ENCODE data around the gene PLPP4. TPM values are rescaled to one million over a fixed set of nuclear protein-coding genes. Genes with fewer than 3 reads are reported as not detected.

The PLPP4 gene
- total RNA-seq, 4 donors from 2014 or later, result 0.72 to 1.9 TPM; not detected in 2

DNA sequence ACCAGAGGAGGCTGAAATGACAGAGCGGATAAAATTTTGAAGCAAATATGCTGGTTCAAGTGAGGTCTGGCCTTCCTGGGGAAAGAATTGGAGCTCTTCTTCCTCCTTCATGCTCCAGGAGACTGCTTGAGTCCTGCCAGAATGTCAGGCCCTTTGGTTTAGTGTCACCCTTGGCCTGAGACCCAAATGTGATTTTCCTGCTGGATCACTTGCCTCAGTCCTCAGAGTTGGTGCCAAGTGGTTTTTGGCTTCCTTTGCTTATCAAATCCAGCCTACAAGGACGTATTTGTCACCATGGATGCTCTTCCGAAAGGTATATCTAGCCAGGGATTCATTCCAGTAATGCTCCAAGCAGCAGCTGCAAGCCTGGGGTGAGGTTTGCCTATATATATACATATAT, 118.4 kb downstream of the PLPP4 start:
- ATAC-seq (ENCODE audit: low FRiP score) (no peak), DNase-seq (ENCODE audit: low spot score) (no peak)
- TF ChIP-seq, protein P1, sequence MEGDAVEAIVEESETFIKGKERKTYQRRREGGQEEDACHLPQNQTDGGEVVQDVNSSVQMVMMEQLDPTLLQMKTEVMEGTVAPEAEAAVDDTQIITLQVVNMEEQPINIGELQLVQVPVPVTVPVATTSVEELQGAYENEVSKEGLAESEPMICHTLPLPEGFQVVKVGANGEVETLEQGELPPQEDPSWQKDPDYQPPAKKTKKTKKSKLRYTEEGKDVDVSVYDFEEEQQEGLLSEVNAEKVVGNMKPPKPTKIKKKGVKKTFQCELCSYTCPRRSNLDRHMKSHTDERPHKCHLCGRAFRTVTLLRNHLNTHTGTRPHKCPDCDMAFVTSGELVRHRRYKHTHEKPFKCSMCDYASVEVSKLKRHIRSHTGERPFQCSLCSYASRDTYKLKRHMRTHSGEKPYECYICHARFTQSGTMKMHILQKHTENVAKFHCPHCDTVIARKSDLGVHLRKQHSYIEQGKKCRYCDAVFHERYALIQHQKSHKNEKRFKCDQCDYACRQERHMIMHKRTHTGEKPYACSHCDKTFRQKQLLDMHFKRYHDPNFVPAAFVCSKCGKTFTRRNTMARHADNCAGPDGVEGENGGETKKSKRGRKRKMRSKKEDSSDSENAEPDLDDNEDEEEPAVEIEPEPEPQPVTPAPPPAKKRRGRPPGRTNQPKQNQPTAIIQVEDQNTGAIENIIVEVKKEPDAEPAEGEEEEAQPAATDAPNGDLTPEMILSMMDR (IDR thresholded peaks at IDR 0.05), result no peak

DNA sequence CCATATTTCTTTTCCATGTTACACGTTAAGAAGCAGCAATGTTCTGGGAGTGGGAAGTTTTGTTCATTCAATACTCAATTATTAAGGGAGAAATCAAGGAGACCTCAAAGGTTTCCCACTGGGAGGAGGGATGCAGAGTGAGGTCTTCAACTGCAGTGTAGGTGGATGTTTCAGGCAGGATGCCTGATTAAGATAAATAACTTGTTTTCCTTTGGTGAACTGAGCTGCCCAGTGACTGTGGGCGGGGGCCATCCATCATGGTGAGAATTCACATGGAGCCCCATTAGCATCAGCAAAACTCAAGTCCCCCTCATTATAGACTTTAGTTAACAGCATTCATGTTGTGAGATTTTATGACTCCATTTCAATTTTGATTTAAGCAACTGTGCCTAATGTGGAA, 121.1 kb downstream of the PLPP4 start:
- TF ChIP-seq, protein P1 (IDR thresholded peaks at IDR 0.05), result no peak
- DNase-seq (ENCODE audit: low spot score), result no peak

DNA sequence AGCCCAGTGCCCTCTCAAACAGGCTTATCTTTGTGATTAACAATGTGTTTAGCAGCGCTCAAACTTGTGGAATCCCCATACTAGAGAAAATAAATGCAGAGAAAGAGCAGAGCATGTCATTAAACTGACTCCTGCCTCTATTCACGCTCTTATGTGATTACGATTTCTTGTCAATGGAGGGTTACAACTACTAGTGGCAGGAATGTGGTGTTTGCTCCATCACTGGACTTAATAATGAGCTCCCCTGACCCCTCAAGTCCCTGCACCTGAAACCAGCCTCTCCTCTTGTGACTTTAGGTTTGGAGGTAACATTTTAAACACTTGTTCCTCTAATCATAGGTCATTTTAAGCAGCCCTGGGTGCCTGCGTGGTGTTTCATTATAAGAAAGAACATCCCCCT, 121.9 kb downstream of the PLPP4 start:
- DNase-seq (ENCODE audit: low spot score) (no peak), ATAC-seq (ENCODE audit: low FRiP score) (no peak)
- TF ChIP-seq, protein P1 (IDR thresholded peaks at IDR 0.05), result no peak

More for the DNA sequence above, 121.1 kb downstream of the PLPP4 start:
- no peak for ATAC-seq (ENCODE audit: low FRiP score)

DNA sequence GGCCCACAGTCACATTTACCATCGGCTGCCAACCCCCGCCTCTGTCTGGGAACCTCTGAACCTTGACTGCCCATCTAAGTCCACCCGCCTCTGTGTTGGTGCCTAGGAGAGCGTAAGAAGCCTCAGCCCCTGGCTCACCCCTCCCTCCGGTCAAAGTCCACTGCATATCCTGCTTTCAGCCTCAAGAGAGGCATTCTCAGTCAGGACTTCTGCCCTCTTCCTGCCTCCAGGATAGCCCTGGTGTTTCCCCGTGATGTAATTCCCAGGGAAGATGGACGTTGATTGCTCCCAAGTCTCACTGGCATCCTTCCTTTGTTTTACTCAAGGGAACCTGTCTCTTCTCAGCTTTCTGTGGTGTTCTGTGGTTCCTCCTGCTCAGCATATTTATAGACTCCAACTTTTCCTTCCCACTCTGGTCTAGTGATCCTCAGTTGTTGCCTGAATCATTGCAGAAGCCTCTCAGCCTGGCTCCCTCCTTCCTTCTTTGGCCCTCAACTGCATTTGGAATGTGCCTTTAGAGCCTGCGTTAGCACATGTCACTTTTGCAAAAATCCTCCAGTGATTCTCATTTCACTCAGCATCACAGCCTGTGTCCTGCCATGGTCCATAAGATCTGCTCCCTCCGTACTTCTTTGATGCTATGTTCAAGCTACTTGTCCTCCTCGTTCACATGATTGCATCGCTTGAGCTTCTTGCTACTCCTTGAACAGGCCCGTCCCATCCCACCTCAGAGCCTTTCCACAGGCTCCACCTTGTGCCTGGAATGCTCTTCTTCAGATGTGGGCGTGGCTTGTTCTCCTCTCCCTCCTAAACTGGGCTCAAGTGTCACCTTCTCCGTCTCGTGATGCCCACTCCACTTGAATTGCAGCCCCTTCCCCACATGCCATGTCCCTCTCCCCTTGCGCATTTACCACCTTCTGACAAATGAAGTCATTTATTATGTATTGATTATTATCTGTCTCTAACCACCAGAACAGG, 124.2 kb downstream of the PLPP4 start:
- TF ChIP-seq, protein P1 (IDR thresholded peaks at IDR 0.05), result no peak
- no peak for ATAC-seq (ENCODE audit: low FRiP score)

DNA sequence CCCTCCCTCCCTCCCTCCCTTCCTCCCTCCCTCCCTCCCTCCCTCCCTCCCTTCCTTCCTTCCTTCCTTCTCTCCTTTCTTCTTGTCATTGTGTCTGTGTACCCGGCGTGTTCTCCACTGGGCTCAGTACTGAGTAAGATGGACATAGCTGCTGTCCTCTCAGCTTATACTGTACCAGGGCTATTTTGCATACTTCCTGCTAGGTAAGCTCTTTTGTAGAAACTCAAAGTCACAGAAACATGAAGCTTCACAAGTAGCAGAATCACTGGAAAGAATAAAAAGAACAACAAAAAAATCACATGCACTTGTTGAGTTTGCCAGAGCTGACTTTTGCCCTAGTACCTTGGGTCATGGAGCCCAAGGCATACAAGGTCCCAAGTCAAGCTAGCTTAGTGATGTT, 125.7 kb downstream of the PLPP4 start:
- DNase-seq (ENCODE audit: low spot score), result no peak
- no peak for ATAC-seq (ENCODE audit: low FRiP score)
- TF ChIP-seq, protein P1 (IDR thresholded peaks at IDR 0.05), result no peak

More for the DNA sequence above, 124.2 kb downstream of the PLPP4 start:
- no peak for DNase-seq (ENCODE audit: low spot score)

DNA sequence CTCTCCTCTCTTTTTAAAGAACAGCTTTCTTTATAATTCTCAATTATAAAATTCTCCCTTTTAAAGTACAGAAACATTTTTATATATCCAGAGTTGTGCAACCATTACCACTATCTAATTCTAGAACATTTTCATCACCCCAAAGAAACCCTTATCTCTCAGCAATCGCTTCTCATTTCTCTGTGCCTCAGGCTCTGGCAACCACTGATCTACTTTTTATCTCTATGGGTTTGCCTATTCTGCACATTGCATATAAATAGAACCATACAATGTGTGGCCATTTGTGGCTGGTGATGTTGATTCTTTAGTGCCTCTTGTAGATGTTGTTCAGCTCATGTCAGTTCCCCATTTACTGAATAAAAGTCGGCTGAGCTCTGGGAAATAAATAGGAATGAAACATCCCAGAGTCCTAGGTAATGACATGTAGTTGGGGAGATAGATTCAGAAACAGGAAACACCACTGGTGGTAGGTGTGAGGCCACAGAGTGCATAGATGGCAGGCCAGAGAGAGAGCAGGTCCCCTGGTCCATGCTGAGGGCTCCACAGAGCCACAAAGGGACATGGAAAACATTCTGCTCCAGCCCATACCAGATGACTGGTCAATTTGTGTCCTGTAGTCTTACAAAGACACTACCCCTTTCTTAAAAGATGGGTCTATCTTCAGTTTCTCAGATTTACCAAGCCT, 126.5 kb downstream of the PLPP4 start:
- no peak for DNase-seq (ENCODE audit: low spot score)
- TF ChIP-seq, protein P1 (IDR thresholded peaks at IDR 0.05), result no peak
- ATAC-seq (ENCODE audit: low FRiP score), result no peak

Data from omental fat pad (tissue), 4 donors.